GM12873 (cell line): ENCODE measurements around the gene STMND1.

Experiments used
- CTCF ChIP-seq: IDR thresholded peaks from 2 replicates; pipeline ENCODE4 v1.5.1; 2012; ENCODE audit warnings: low read depth, mild to moderate bottlenecking, moderate library complexity, low read length, control low read depth; ENCODE audit not compliant: insufficient read depth; ENCODE audit errors: missing control alignments

The STMND1 gene

DNA sequence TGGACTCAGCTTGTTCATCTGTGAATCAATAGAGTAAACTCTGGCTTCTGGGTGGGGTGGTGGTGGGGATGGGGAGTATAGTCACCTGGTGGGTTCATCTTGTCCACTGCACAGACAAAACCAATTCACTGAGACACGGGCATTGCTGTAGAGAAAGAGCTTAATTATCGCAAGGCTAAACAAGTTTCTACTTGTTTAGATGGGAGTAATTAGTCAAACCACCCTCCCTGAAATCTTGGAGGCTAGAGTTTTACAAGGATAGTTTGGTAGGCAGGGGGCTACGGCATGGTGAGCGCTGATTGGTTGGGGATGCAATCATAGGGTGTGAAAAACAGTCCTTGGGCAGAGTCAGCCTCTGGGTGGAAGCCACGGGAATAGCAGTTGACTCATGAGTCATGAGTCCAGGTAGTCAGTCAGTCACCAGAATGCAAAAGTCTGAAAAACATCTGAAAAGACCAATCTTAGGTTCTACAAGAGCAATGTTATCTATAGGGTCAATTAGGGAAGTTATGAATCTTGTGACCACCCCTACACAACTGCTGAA lies 77.8 kb downstream of the STMND1 start:
- TF ChIP-seq CTCF, result no peak
